GM19455 (cell line): ENCODE results near the gene IRAK3.
"Not testable (repeated sequence)": the region's sequence is repeated elsewhere in the genome, so short reads cannot be mapped to it uniquely, and the experiment has no call there.

Experiments
- ATAC-seq: cut with Tn5 transposase; IDR thresholded peaks from one replicate; pipeline ENCODE4 v1.9.1; 2021; ENCODE audit not compliant: unreplicated experiment

IRAK3 gene

DNA sequence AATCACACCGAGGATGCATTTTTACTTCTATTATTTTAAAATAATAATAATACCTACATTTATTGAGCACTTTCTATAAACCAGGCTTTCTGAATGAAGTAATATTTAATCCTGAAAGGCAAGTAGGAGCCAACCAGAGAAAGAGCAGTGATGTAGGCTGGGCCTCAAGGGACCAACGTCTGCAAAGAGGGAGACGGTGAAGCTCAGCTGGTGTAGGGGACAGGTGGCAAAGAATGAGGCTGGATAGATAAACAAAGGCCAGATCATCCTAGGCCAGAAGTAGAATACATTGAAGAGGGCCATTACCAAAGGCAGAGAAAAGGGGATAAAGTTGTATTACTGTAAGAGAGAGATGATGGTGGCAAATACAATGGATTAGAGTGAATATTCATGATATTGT lies 18.4 kb upstream of the IRAK3 start:
- ATAC-seq = no peak

DNA sequence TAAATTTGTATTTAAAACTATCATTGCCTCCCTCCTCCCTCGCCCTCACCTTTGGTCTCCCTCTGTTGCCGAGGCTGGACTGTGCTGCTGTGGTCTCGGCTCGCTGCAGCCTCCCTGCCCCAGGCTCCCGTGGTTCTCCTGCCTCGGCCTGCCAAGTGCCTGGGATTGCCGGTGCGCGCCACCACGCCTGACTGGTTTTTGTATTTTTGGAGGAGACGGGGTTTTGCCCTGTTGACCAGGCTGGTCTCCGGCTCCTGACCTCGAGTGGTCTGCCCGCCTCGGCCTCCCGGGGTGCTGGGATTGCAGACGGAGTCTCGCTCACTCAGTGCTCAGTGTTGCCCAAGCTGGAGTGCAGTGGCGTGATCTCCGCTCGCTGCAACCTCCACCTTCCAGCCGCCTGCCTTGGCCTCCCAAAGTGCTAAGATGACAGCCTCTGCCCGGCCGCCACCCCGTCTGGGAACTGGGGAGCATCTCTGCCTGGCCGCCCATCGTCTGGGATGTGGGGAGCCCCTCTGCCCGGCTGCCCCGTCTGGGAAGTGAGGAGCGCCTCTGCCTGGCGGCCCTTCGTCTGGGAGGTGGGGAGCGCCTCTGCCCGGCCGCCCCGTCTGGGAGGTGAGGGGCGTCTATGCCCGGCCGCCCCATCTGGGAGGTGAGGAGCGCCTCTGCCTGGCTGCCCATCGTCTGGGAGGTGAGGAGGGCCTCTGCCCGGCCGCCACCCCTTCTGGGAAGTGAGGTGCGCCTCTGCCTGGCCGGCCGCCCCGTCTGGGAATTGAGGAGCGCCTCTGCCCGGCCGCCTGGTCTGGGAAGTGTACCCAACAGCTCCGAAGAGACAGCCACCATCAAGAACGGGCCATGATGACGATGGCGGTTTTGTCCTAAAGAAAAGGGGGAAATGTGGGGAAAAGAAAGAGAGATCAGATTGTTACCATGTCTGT lies 14.4 kb upstream of the IRAK3 start:
- not testable (repeated sequence) for ATAC-seq

- no peak for ATAC-seq
Measured at GRCh38 chr12:66176105-66176900, 12.7 kb upstream of the IRAK3 start.

GRCh38 chr12:66182956-66183355 lies 6.1 kb upstream of the IRAK3 start:
- ATAC-seq = no peak

DNA sequence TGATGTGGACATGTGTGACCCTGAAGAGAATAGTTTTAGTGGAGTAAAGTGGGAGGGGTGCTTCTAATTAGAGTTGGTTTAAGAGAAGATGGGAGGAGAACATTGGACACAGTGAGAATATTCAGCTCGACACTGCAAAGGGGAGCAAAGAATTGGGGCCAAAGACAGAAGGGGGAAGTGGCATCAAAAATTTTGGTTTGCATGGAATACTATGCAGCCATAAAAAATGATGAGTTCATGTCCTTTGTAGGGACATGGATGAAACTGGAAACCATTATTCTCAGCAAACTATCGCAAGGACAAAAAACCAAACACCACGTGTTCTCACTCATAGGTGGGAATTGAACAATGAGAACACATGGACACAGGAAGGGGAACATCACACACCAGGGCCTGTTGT lies 4.2 kb upstream of the IRAK3 start:
- ATAC-seq = not testable (repeated sequence)

GRCh38 chr12:66187036-66187435 lies 2.0 kb upstream of the IRAK3 start:
- ATAC-seq = no peak

DNA sequence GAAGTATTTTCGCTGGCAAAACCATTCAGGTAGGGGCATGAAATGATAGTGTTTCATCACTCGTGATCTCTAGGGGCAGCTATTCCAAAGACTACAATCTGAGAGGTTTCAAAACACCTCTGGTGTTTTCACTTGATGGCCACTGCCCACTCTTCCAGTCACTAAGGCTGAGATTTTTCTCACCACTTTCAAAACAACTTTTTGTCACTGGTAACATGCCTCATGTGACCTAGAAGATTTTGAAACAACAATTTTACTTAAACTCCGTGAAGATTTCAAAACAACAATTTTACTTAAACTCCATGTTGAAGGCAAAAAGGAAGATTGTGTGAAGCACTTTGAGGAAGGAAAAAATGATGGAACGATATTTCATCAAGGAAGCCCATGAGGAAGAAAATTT lies 1.2 kb upstream of the IRAK3 start:
- no peak for ATAC-seq

DNA sequence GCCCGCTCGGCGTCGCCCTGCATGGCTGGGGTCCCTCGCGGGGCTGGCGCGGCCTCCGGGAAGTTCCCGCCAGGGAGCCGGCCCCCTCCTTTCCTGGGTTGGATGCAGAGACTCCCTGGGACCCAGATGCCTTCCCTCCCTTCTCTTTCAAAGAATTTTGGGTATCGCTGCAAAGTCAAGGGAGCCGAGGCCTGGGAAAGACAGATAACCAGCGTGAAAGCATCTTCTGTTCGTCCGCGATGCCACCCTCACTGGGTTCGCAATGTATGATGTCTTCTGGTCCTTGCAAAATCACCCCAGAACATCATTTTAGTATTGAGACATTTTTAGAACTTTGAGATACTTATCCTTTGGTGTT lies 451 bp downstream of the IRAK3 start:
- no peak for ATAC-seq

GRCh38 chr12:66189889-66190288 lies 875 bp downstream of the IRAK3 start:
- ATAC-seq = no peak

GRCh38 chr12:66190519-66191370 lies 1.7 kb downstream of the IRAK3 start:
- ATAC-seq = no peak

GRCh38 chr12:66191547-66192126 lies 2.6 kb downstream of the IRAK3 start:
- no peak for ATAC-seq

DNA sequence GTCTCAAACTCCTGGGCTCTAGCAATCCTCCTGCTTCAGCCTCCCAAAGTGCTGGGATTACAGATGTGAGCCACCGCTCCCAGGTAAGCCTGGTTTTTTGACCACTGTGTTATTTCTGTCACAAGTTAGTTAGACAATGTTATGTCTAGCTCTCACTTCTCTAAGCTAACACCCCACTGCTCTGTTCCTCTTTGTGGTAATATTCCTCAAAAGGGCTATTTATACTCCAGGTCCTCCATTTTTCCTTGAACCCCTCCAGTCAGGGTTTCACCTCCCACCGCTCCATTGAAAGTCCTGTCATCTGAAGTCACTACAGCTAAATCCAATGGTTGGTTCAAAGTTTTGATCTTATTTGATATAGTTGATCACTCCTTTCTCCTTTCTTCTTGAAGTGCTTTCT lies 5.1 kb downstream of the IRAK3 start:
- no peak for ATAC-seq

- no peak for ATAC-seq
Measured at GRCh38 chr12:66195242-66195641, 6.2 kb downstream of the IRAK3 start.

DNA sequence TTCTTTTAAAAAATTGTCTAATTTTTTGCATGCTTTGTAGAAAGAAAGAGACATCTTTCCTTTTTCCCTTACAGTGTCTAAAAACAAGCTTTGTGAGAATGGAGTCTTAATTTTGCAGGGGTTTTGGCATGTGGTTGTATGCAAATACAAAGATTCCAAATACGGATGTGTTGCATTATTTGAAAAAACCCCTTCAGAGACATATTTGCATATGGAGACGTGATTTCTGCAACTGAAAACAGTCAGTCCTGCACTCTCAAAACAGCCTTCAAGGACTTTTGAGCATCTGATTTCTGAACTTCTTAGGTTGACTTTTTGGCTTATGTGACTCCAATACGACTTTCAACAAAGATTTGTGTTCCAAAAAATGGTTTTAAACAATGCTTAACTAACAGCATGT lies 7.8 kb downstream of the IRAK3 start:
- peak; percentile 89 for ATAC-seq

GRCh38 chr12:66197495-66197921 lies 8.5 kb downstream of the IRAK3 start:
- ATAC-seq = no peak

DNA sequence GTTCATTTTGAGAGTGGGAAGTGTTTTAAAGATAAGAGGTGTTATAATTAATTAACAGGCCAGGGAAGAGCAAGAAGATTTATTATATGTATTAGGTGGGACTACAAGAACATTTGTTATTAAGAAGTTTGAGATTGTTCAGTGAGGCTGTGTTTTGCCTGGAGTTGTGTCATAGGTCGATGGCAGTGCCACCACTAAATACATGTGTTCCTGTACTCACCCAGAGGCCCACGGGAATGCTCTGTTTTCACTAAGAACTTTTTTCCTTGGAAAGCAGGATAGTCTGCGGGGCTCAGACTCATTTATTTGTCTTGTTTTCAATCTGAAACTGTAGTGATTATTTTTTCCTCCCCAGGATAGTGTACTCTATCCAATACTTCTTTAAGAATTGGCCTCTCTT lies 10.1 kb downstream of the IRAK3 start:
- ATAC-seq = no peak

GRCh38 chr12:66199831-66200509 lies 11.0 kb downstream of the IRAK3 start:
- no peak for ATAC-seq

GRCh38 chr12:66203820-66204219 lies 14.8 kb downstream of the IRAK3 start:
- ATAC-seq = no peak

DNA sequence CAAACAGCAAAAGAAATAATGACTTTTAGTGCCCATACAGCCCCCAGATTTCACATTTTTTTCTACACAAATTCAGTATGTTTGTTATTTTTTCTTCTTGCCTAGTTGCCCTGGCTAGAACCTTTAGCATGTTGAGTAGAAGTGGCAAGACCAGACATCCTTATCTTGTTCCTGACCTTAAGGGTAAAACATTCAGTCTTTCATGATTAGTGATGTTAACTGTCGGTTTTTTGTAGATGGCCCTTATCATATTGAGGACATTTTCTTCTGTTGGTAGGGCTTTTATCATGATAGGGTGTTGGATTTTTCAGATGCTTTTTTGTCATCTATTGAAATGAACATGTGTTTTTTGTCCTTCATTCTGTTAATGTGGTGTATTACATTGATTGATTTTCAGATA lies 17.1 kb downstream of the IRAK3 start:
- ATAC-seq = no peak

DNA sequence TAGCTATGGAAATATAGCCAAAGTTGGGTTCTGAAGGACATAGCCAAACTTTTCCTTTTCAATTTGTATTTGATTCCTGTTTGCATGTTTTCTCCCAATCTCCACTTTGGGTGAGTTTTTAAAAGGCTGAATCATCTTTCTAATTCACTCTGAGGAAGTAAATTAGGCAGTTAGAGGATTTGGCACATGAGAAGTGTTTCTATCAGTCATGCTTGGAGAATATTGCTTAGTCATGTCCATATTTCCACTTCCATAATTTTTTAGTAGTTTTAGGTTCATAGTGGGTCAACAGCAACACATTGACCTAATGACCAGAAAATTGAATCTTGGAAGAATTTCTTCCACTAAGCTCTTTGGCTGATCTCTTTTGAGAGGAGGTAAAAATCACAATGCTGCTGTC lies 21.8 kb downstream of the IRAK3 start:
- no peak for ATAC-seq
